H9 (cell line): ENCODE results near the gene SEL1L. TPM values are rescaled to one million over a fixed set of nuclear protein-coding genes. Genes with fewer than 3 reads are reported as not detected.

Experiments
- DNase-seq: peaks from one replicate; pipeline ENCODE4 v3.0.0-alpha.2; 2017
- H2AFZ ChIP-seq: one replicate; pipeline ENCODE4 v1.6.1; 2013; ENCODE audit warnings: mild to moderate bottlenecking, low read length, control low read depth, moderate library complexity
- H2AK5ac ChIP-seq: 2 replicates; pipeline ENCODE4 v1.6.1; 2013; ENCODE audit warnings: low read length, control low read depth, mixed read lengths; ENCODE audit not compliant: insufficient read length
- H2BK120ac ChIP-seq: one replicate; pipeline ENCODE4 v1.6.1; 2013; ENCODE audit warnings: low read depth, mild to moderate bottlenecking, low read length, control low read depth, inconsistent platforms; ENCODE audit not compliant: poor library complexity, severe bottlenecking
- H2BK12ac ChIP-seq: 2 replicates; pipeline ENCODE4 v1.6.1; 2013; ENCODE audit warnings: low read length, control low read depth, mixed read lengths, low read depth; ENCODE audit not compliant: insufficient read length
- H2BK15ac ChIP-seq: 2 replicates; pipeline ENCODE4 v1.6.1; 2013; ENCODE audit warnings: low read depth, low read length, control low read depth
- H2BK20ac ChIP-seq: one replicate; pipeline ENCODE4 v1.6.1; 2013; ENCODE audit warnings: low read depth, mild to moderate bottlenecking, low read length, control low read depth, inconsistent platforms; ENCODE audit not compliant: poor library complexity, severe bottlenecking
- H2BK5ac ChIP-seq: 2 replicates; pipeline ENCODE4 v1.6.1; 2013; ENCODE audit warnings: low read length, control low read depth, mixed read lengths; ENCODE audit not compliant: insufficient read length
- H3K14ac ChIP-seq: 2 replicates; pipeline ENCODE4 v1.6.1; 2013; ENCODE audit warnings: low read length, control low read depth; ENCODE audit not compliant: insufficient read depth
- H3K18ac ChIP-seq: 2 replicates; pipeline ENCODE4 v1.6.1; 2013; ENCODE audit warnings: low read depth, mild to moderate bottlenecking, mixed read lengths, low read length, control low read depth; ENCODE audit not compliant: insufficient read length
- H3K23ac ChIP-seq: 2 replicates; pipeline ENCODE4 v1.6.1; 2013; ENCODE audit warnings: low read length, control low read depth, mixed read lengths, low read depth; ENCODE audit not compliant: insufficient read length
- H3K23me2 ChIP-seq: 2 replicates; pipeline ENCODE4 v1.6.1; 2013; ENCODE audit warnings: low read depth, mild to moderate bottlenecking, mixed read lengths, low read length, control low read depth; ENCODE audit not compliant: insufficient read length, poor library complexity, severe bottlenecking
- H3K27ac ChIP-seq: 2 replicates; pipeline ENCODE4 v1.5.1; 2013; ENCODE audit warnings: low read length, control low read depth, mixed read lengths, low read depth; ENCODE audit not compliant: insufficient read length
- H3K27me3 ChIP-seq: 2 replicates; pipeline ENCODE4 v1.6.1; 2013; ENCODE audit warnings: low read length, control low read depth, inconsistent platforms; ENCODE audit not compliant: insufficient read depth
- H3K4ac ChIP-seq: 2 replicates; pipeline ENCODE4 v1.6.1; 2013; ENCODE audit warnings: low read depth, mild to moderate bottlenecking, control low read depth, inconsistent platforms, low read length, moderate library complexity
- H3K4me1 ChIP-seq: 2 replicates; pipeline ENCODE4 v1.6.1; 2013; ENCODE audit warnings: low read length, control low read depth, inconsistent platforms; ENCODE audit not compliant: insufficient read depth
- H3K4me2 ChIP-seq: 2 replicates; pipeline ENCODE4 v1.6.1; 2013; ENCODE audit warnings: low read length, control low read depth, mixed read lengths; ENCODE audit not compliant: insufficient read length, insufficient read depth
- H3K56ac ChIP-seq: 2 replicates; pipeline ENCODE4 v1.6.1; 2013; ENCODE audit warnings: low read depth, mild to moderate bottlenecking, mixed read lengths, low read length, control low read depth; ENCODE audit not compliant: insufficient read length
- H3K79me1 ChIP-seq: 2 replicates; pipeline ENCODE4 v1.6.1; 2013; ENCODE audit warnings: low read depth, mild to moderate bottlenecking, moderate library complexity, low read length, control low read depth, inconsistent platforms; ENCODE audit not compliant: insufficient read depth, poor library complexity, severe bottlenecking
- H3K79me2 ChIP-seq: 2 replicates; pipeline ENCODE4 v1.6.1; 2013; ENCODE audit warnings: low read length, control low read depth, inconsistent platforms; ENCODE audit not compliant: insufficient read depth
- H3K9ac ChIP-seq: 2 replicates; pipeline ENCODE4 v1.6.1; 2013; ENCODE audit warnings: low read length, control low read depth, mixed read lengths; ENCODE audit not compliant: insufficient read length; ENCODE audit errors: extremely low read depth
- H3K9me3 ChIP-seq: one replicate; pipeline ENCODE4 v1.6.1; 2013; ENCODE audit warnings: low read depth, low read length, inconsistent platforms; ENCODE audit not compliant: control insufficient read depth
- H3T11ph ChIP-seq: one replicate; pipeline ENCODE4 v1.6.1; 2013; ENCODE audit warnings: mild to moderate bottlenecking, low read length, control low read depth, inconsistent platforms
- H4K20me1 ChIP-seq: one replicate; pipeline ENCODE4 v1.6.1; 2013; ENCODE audit not compliant: control insufficient read depth, insufficient read length, insufficient read depth
- H4K5ac ChIP-seq: 2 replicates; pipeline ENCODE4 v1.6.1; 2013; ENCODE audit warnings: low read depth, mild to moderate bottlenecking, mixed read lengths, low read length, control low read depth; ENCODE audit not compliant: insufficient read length
- H4K8ac ChIP-seq: replicated peaks from 2 replicates; pipeline ENCODE4 v1.6.1; 2013; ENCODE audit warnings: low read length, control low read depth, mixed read lengths, low read depth; ENCODE audit not compliant: insufficient read length
- H4K91ac ChIP-seq: 2 replicates; pipeline ENCODE4 v1.6.1; 2013; ENCODE audit warnings: low read depth, mild to moderate bottlenecking, moderate library complexity, mixed read lengths, low read length, control low read depth; ENCODE audit not compliant: insufficient read length
- H3K27ac Mint-ChIP-seq, 3 experiments: 2 replicates in 2 of 3; 3 replicates in 1 of 3; pipeline ENCODE4 v1.8.0; 2020 to 2021; ENCODE audit warnings: mixed read lengths in 3 of 3, mild to moderate bottlenecking in 1 of 3, moderate library complexity in 1 of 3
- H3K27me3 Mint-ChIP-seq: 2 replicates; pipeline ENCODE4 v1.8.0; 2021; ENCODE audit warnings: low read depth, mild to moderate bottlenecking, moderate library complexity, mixed read lengths
- H3K36me3 Mint-ChIP-seq, 3 experiments: 2 replicates in 2 of 3; 3 replicates in 1 of 3; pipeline ENCODE4 v1.8.0; 2020 to 2021; ENCODE audit warnings: low read depth in 3 of 3, mixed read lengths in 3 of 3; ENCODE audit not compliant: insufficient read depth in 1 of 3
- H3K4me1 Mint-ChIP-seq, 2 experiments: 2 replicates each; pipeline ENCODE4 v1.8.0; 2020; ENCODE audit warnings: mixed read lengths in 2 of 2
- H3K4me3 Mint-ChIP-seq, 2 experiments: 2 replicates in 1 of 2; 3 replicates in 1 of 2; pipeline ENCODE4 v1.8.0; 2020 to 2021; ENCODE audit warnings: mild to moderate bottlenecking in 2 of 2, mixed read lengths in 2 of 2, moderate library complexity in 1 of 2
- H3K9me3 Mint-ChIP-seq, 2 experiments: 2 replicates in 1 of 2; 3 replicates in 1 of 2; pipeline ENCODE4 v1.8.0; 2020; ENCODE audit warnings: mild to moderate bottlenecking in 2 of 2, mixed read lengths in 2 of 2, moderate library complexity in 1 of 2
- WGBS: extraction: QIAGEN DNeasy Blood & Tissue Kit; methylation state at CpG from one replicate; pipeline ENCODE4 v1.1.7; 2013; ENCODE audit warnings: missing lambda C conversion rate, low lambda C conversion rate, mixed read lengths; ENCODE audit not compliant: insufficient read length; ENCODE audit errors: extremely low coverage; 5-methylcytosine and 5-hydroxymethylcytosine counted together
- total RNA-seq: library from RNA; stranded (reverse); gene quantifications from 2 replicates; pipeline ENCODE4 v1.2.1, GENCODE V29; 2021
- TF ChIP-seq, protein P1 (sequence below): fragments of 200-600 bp; sonication (generic); conservative IDR thresholded peaks from 3 replicates; pipeline ENCODE4 v1.8.0; 2021; ENCODE audit warnings: antibody characterized with exemption, mild to moderate bottlenecking

Gene SEL1L
- total RNA-seq, 1 experiment from 2014 or later: 27.5 TPM

- no peak overlapping the region for H3K14ac ChIP-seq
- peaks cover 0 to 6% of the 10 kb centered on the region in 2 experiments; a peak in 4 of 5 replicates for H3K9me3 Mint-ChIP-seq
- no peak overlapping the region for H2BK5ac ChIP-seq
Measured at GRCh38 chr14:81440041-81440440, 93.6 kb downstream of the SEL1L start.

More at GRCh38 chr14:81440041-81440440, 93.6 kb downstream of the SEL1L start:
- Histone ChIP-seq H3K79me2 (no peaks in the 10 kb centered on the region), H3K18ac (no peak overlapping the region), H3K9ac (no peak overlapping the region), H3K23ac (no peak overlapping the region), H2BK20ac (no peak overlapping the region), H2BK12ac (no peak overlapping the region), H3K56ac (no peak overlapping the region), H3K4ac (no peak overlapping the region), H2AFZ (no peak overlapping the region), H2BK15ac (no peak overlapping the region), H4K8ac (no peak overlapping the region), H3K27ac (no peak overlapping the region), H4K20me1 (no peaks in the 10 kb centered on the region), H3T11ph (no peak overlapping the region), H3K79me1 (no peaks in the 10 kb centered on the region), H3K23me2 (peaks cover 12% of the 10 kb centered on the region), H3K27me3 (peaks cover 7% of the 10 kb centered on the region; the same call in 1 of the 2 replicates), H3K4me1 (no peaks in the 10 kb centered on the region), H4K5ac (no peak overlapping the region), H2AK5ac (no peak overlapping the region), H2BK120ac (no peak overlapping the region), H4K91ac (no peak overlapping the region), H3K4me2 (no peak overlapping the region), H3K9me3 (no peaks in the 10 kb centered on the region)
- Mint-ChIP-seq H3K27ac (no peak overlapping the region), H3K4me1 (peaks cover 12 to 13% of the 10 kb centered on the region in 2 experiments), H3K36me3 (peaks cover 0 to 2% (median 0%) of the 10 kb centered on the region in 3 experiments; a peak in 1 of 7 replicates), H3K27me3 (peaks cover 49% of the 10 kb centered on the region), H3K4me3 (no peak overlapping the region)
- TF ChIP-seq, protein P1, sequence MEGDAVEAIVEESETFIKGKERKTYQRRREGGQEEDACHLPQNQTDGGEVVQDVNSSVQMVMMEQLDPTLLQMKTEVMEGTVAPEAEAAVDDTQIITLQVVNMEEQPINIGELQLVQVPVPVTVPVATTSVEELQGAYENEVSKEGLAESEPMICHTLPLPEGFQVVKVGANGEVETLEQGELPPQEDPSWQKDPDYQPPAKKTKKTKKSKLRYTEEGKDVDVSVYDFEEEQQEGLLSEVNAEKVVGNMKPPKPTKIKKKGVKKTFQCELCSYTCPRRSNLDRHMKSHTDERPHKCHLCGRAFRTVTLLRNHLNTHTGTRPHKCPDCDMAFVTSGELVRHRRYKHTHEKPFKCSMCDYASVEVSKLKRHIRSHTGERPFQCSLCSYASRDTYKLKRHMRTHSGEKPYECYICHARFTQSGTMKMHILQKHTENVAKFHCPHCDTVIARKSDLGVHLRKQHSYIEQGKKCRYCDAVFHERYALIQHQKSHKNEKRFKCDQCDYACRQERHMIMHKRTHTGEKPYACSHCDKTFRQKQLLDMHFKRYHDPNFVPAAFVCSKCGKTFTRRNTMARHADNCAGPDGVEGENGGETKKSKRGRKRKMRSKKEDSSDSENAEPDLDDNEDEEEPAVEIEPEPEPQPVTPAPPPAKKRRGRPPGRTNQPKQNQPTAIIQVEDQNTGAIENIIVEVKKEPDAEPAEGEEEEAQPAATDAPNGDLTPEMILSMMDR: no peak
- DNase-seq: no peak
- WGBS: no CpG with 5 or more reads among the region's 3 CpGs
